ENCODE data around the gene ABCA13. TPM values are rescaled to one million over a fixed set of nuclear protein-coding genes. Genes with fewer than 3 reads are reported as not detected.

ABCA13 gene
- total RNA-seq, 2 donors from 2014 or later: 1.7 to 2.5 TPM

GRCh38 chr7:48594349-48594748 is 423.1 kb downstream of the ABCA13 start:
- intact Hi-C loops (cut with DNase I): no loop called here
- Histone ChIP-seq H3K36me3 (no peaks in the 10 kb centered on the region), H3K9me3 (no peaks in the 10 kb centered on the region), H3K4me1 (no peaks in the 10 kb centered on the region), H3K27ac (no peak overlapping the region), H3K9ac (ENCODE audit: low read depth in 2 of 2, low read length in 2 of 2) (no peak overlapping the region), H3K4me3 (no peak overlapping the region), H3K27me3 (no peaks in the 10 kb centered on the region)
- no peak for DNase-seq
- TF ChIP-seq CTCF (IDR thresholded peaks at IDR 0.05): no peak

GRCh38 chr7:48595756-48596155 is 424.5 kb downstream of the ABCA13 start:
- H3K4me1 ChIP-seq: no peaks in the 10 kb centered on the region
- no peak for TF ChIP-seq CTCF (IDR thresholded peaks at IDR 0.05)
- H3K27me3 ChIP-seq: no peaks in the 10 kb centered on the region
- no peak overlapping the region for H3K9ac ChIP-seq (ENCODE audit: low read depth in 2 of 2, low read length in 2 of 2)
- intact Hi-C loops (cut with DNase I): no loop called here
- no peaks in the 10 kb centered on the region for H3K9me3 ChIP-seq
- no peak overlapping the region for H3K4me3 ChIP-seq
- no peaks in the 10 kb centered on the region for H3K36me3 ChIP-seq
- no peak overlapping the region for H3K27ac ChIP-seq
- DNase-seq: no peak

GRCh38 chr7:48610705-48611104 is 439.4 kb downstream of the ABCA13 start:
- Histone ChIP-seq H3K4me1 (no peaks in the 10 kb centered on the region), H3K9ac (ENCODE audit: low read depth in 2 of 2, low read length in 2 of 2) (no peak overlapping the region), H3K9me3 (no peaks in the 10 kb centered on the region), H3K4me3 (no peak overlapping the region), H3K27me3 (no peaks in the 10 kb centered on the region), H3K27ac (no peak overlapping the region), H3K36me3 (no peaks in the 10 kb centered on the region)
- no peak for DNase-seq
- intact Hi-C loops (cut with DNase I): no loop called here
- no peak for TF ChIP-seq CTCF (IDR thresholded peaks at IDR 0.05)

- no peak for TF ChIP-seq CTCF (IDR thresholded peaks at IDR 0.05)
- Histone ChIP-seq H3K27ac (no peak overlapping the region), H3K9me3 (no peaks in the 10 kb centered on the region), H3K9ac (ENCODE audit: low read depth in 2 of 2, low read length in 2 of 2) (no peak overlapping the region), H3K4me1 (no peaks in the 10 kb centered on the region), H3K4me3 (no peak overlapping the region), H3K36me3 (no peaks in the 10 kb centered on the region), H3K27me3 (no peaks in the 10 kb centered on the region)
- intact Hi-C loops (cut with DNase I): no loop called here
- DNase-seq: no peak
Measured at GRCh38 chr7:48611993-48612392, 440.7 kb downstream of the ABCA13 start.

GRCh38 chr7:48617508-48617907 is 446.2 kb downstream of the ABCA13 start:
- Histone ChIP-seq H3K9me3 (no peaks in the 10 kb centered on the region), H3K4me3 (no peak overlapping the region), H3K27ac (no peak overlapping the region), H3K9ac (ENCODE audit: low read depth in 2 of 2, low read length in 2 of 2) (no peak overlapping the region), H3K4me1 (no peaks in the 10 kb centered on the region), H3K36me3 (no peaks in the 10 kb centered on the region), H3K27me3 (no peaks in the 10 kb centered on the region)
- intact Hi-C loops (cut with DNase I): no loop called here
- no peak for DNase-seq
- no peak for TF ChIP-seq CTCF (IDR thresholded peaks at IDR 0.05)

GRCh38 chr7:48617993-48618392 is 446.7 kb downstream of the ABCA13 start:
- no peak for DNase-seq
- no peak overlapping the region for H3K9ac ChIP-seq (ENCODE audit: low read depth in 2 of 2, low read length in 2 of 2)
- H3K9me3 ChIP-seq: no peaks in the 10 kb centered on the region
- intact Hi-C loops (cut with DNase I): no loop called here
- H3K4me1 ChIP-seq: no peaks in the 10 kb centered on the region
- no peak overlapping the region for H3K27ac ChIP-seq
- H3K36me3 ChIP-seq: no peaks in the 10 kb centered on the region
- no peak overlapping the region for H3K4me3 ChIP-seq
- TF ChIP-seq CTCF (IDR thresholded peaks at IDR 0.05): no peak
- H3K27me3 ChIP-seq: no peaks in the 10 kb centered on the region
